ENCODE measurements around the gene GNAQ.

GRCh38 chr9:77975036-77975435, 56.6 kb downstream of the GNAQ start:
- no peak for TF ChIP-seq CTCF (IDR thresholded peaks at IDR 0.05)
- no peak for TF ChIP-seq ZFX (IDR thresholded peaks at IDR 0.05; ENCODE audit: borderline replicate concordance)

Measured in 22Rv1 (cell line).